ENCODE measurements around the gene SHC3. TPM values are rescaled to one million over a fixed set of nuclear protein-coding genes. Genes with fewer than 3 reads are reported as not detected.

The SHC3 gene
- total RNA-seq, 1 donor = 0.36 TPM

GRCh38 chr9:89096807-89097206 lies 81.8 kb downstream of the SHC3 start:
- Histone ChIP-seq H3K27me3 (ENCODE audit: insufficient read depth, low read length) (no peaks in the 10 kb centered on the region), H3K79me2 (ENCODE audit: insufficient read depth, low read length) (no peaks in the 10 kb centered on the region), H3K27ac (ENCODE audit: low read depth, low read length) (no peak overlapping the region), H4K20me1 (ENCODE audit: insufficient read depth, low read length) (no peaks in the 10 kb centered on the region), H3K4me2 (ENCODE audit: insufficient read depth, low read length) (no peak overlapping the region), H3K4me3 (ENCODE audit: insufficient read depth, low read length) (no peak overlapping the region), H3K9me3 (ENCODE audit: low read depth, low read length) (no peaks in the 10 kb centered on the region), H2AFZ (ENCODE audit: low read length) (no peak overlapping the region), H3K4me1 (ENCODE audit: insufficient read depth, low read length) (no peaks in the 10 kb centered on the region), H3K36me3 (ENCODE audit: insufficient read depth, low read length) (no peaks in the 10 kb centered on the region)
- DNase-seq (ENCODE audit: insufficient read length, low spot score, missing footprints) = no peak
- TF ChIP-seq CTCF (IDR thresholded peaks at IDR 0.05; ENCODE audit: extremely low read depth, low read depth, low read length) = no peak

- TF ChIP-seq CTCF (IDR thresholded peaks at IDR 0.05; ENCODE audit: extremely low read depth, low read depth, low read length) = no peak
- H3K4me3 ChIP-seq (ENCODE audit: insufficient read depth, low read length) = no peak overlapping the region
- H3K79me2 ChIP-seq (ENCODE audit: insufficient read depth, low read length) = no peaks in the 10 kb centered on the region
- DNase-seq (ENCODE audit: insufficient read length, low spot score, missing footprints) = no peak
- H3K36me3 ChIP-seq (ENCODE audit: insufficient read depth, low read length) = no peaks in the 10 kb centered on the region
- H3K9me3 ChIP-seq (ENCODE audit: low read depth, low read length) = no peaks in the 10 kb centered on the region
- H3K27me3 ChIP-seq (ENCODE audit: insufficient read depth, low read length) = no peaks in the 10 kb centered on the region
- no peaks in the 10 kb centered on the region for H3K4me1 ChIP-seq (ENCODE audit: insufficient read depth, low read length)
- no peak overlapping the region for H3K4me2 ChIP-seq (ENCODE audit: insufficient read depth, low read length)
- no peak overlapping the region for H3K27ac ChIP-seq (ENCODE audit: low read depth, low read length)
- H4K20me1 ChIP-seq (ENCODE audit: insufficient read depth, low read length) = no peaks in the 10 kb centered on the region
- no peak overlapping the region for H2AFZ ChIP-seq (ENCODE audit: low read length)
Measured at GRCh38 chr9:89095761-89096528, 82.7 kb downstream of the SHC3 start.

- no peaks in the 10 kb centered on the region for H3K27me3 ChIP-seq (ENCODE audit: insufficient read depth, low read length)
- H3K4me2 ChIP-seq (ENCODE audit: insufficient read depth, low read length) = no peak overlapping the region
- H3K9me3 ChIP-seq (ENCODE audit: low read depth, low read length) = no peaks in the 10 kb centered on the region
- H3K36me3 ChIP-seq (ENCODE audit: insufficient read depth, low read length) = no peaks in the 10 kb centered on the region
- TF ChIP-seq CTCF (IDR thresholded peaks at IDR 0.05; ENCODE audit: extremely low read depth, low read depth, low read length) = no peak
- no peaks in the 10 kb centered on the region for H3K79me2 ChIP-seq (ENCODE audit: insufficient read depth, low read length)
- no peak overlapping the region for H2AFZ ChIP-seq (ENCODE audit: low read length)
- DNase-seq (ENCODE audit: insufficient read length, low spot score, missing footprints) = no peak
- H3K4me3 ChIP-seq (ENCODE audit: insufficient read depth, low read length) = no peak overlapping the region
- H3K27ac ChIP-seq (ENCODE audit: low read depth, low read length) = no peak overlapping the region
- no peaks in the 10 kb centered on the region for H3K4me1 ChIP-seq (ENCODE audit: insufficient read depth, low read length)
- H4K20me1 ChIP-seq (ENCODE audit: insufficient read depth, low read length) = no peaks in the 10 kb centered on the region
Measured at GRCh38 chr9:89093201-89093975, 85.2 kb downstream of the SHC3 start.

GRCh38 chr9:89089176-89089575 lies 89.4 kb downstream of the SHC3 start:
- Histone ChIP-seq H3K9me3 (ENCODE audit: low read depth, low read length) (no peaks in the 10 kb centered on the region), H3K4me3 (ENCODE audit: insufficient read depth, low read length) (no peak overlapping the region), H3K4me1 (ENCODE audit: insufficient read depth, low read length) (no peaks in the 10 kb centered on the region), H3K4me2 (ENCODE audit: insufficient read depth, low read length) (no peak overlapping the region), H4K20me1 (ENCODE audit: insufficient read depth, low read length) (no peaks in the 10 kb centered on the region), H3K79me2 (ENCODE audit: insufficient read depth, low read length) (no peaks in the 10 kb centered on the region), H3K27ac (ENCODE audit: low read depth, low read length) (no peak overlapping the region), H3K27me3 (ENCODE audit: insufficient read depth, low read length) (peaks cover 4% of the 10 kb centered on the region), H3K36me3 (ENCODE audit: insufficient read depth, low read length) (no peaks in the 10 kb centered on the region), H2AFZ (ENCODE audit: low read length) (no peak overlapping the region)
- TF ChIP-seq CTCF (IDR thresholded peaks at IDR 0.05; ENCODE audit: extremely low read depth, low read depth, low read length) = no peak
- DNase-seq (ENCODE audit: insufficient read length, low spot score, missing footprints) = no peak

All from osteoblast (primary cell).